Naive B cell (primary cell): ENCODE measurements around the gene RANGAP1. TPM values are rescaled to one million over a fixed set of nuclear protein-coding genes. Genes with fewer than 3 reads are reported as not detected.

ENCODE experiments used
- ATAC-seq, 2 donors: fragments of 150-1000 bp; cut with Tn5 transposase; 2 replicates each; pipeline ENCODE4 v1.10.0; 2021; ENCODE audit warnings: low read depth in 2 of 2, mild to moderate bottlenecking in 2 of 2, moderate library complexity in 2 of 2
- DNase-seq: peaks from one replicate; pipeline ENCODE4 v3.0.0; 2022
- H3K27ac Mint-ChIP-seq, 6 donors: one replicate each; pipeline ENCODE4 v1.8.0; 2020 to 2022; ENCODE audit warnings: mild to moderate bottlenecking in 6 of 6, mixed read lengths in 6 of 6, moderate library complexity in 5 of 6, inconsistent platforms in 2 of 6
- H3K27me3 Mint-ChIP-seq, 3 donors: one replicate each; pipeline ENCODE4 v1.8.0; 2021 to 2022; ENCODE audit warnings: mixed read lengths in 3 of 3, mild to moderate bottlenecking in 1 of 3
- H3K36me3 Mint-ChIP-seq, 2 donors: one replicate each; pipeline ENCODE4 v1.8.0; 2020 to 2022; ENCODE audit warnings: mixed read lengths in 2 of 2, inconsistent platforms in 1 of 2, mild to moderate bottlenecking in 1 of 2
- H3K4me1 Mint-ChIP-seq, 3 donors: one replicate each; pipeline ENCODE4 v1.8.0; 2020 to 2022; ENCODE audit warnings: mixed read lengths in 3 of 3, inconsistent platforms in 1 of 3, mild to moderate bottlenecking in 1 of 3, moderate library complexity in 1 of 3
- H3K4me3 Mint-ChIP-seq, 8 donors: one replicate each; pipeline ENCODE4 v1.8.0; 2020 to 2022; ENCODE audit warnings: mild to moderate bottlenecking in 8 of 8, mixed read lengths in 8 of 8, moderate library complexity in 8 of 8, inconsistent platforms in 2 of 8
- H3K9me3 Mint-ChIP-seq, 7 donors: one replicate each; pipeline ENCODE4 v1.8.0; 2020 to 2022; ENCODE audit warnings: mixed read lengths in 7 of 7, mild to moderate bottlenecking in 5 of 7, inconsistent platforms in 2 of 7, moderate library complexity in 1 of 7
- polyA plus RNA-seq, 6 donors: library from polyadenylated mRNA; unstranded; fragments of 300-500 nt; fragmentation: Illumina TruSeq; gene quantifications; one replicate each; pipeline ENCODE4 v1.2.3, GENCODE V29; 2021; ENCODE audit warnings: low read depth in 6 of 6

Gene RANGAP1
- polyA plus RNA-seq, 6 donors from 2014 or later, result 4.2 to 20.8 (median 11.8) TPM

GRCh38 chr22:41204992-41205900, 80.7 kb downstream of the RANGAP1 start, which contains the start of gene L3MBTL2:
Gene L3MBTL2 (plus strand): TSS chr22:41205312. CDS start chr22:41205363, 51 bp downstream.
- H3K27ac Mint-ChIP-seq, result peak within 1 kb of the TSS; percentile 53 to 98 (median 93)
- H3K4me1 Mint-ChIP-seq, result peaks cover 24 to 43% (median 41%) of the 10 kb centered on the region in 3 donors
- peak; percentile 98 to 99 for ATAC-seq
- DNase-seq, result peak; percentile 97
- H3K36me3 Mint-ChIP-seq, result peaks cover 8 to 11% of the 10 kb centered on the region in 2 donors
- peaks cover 0 to 1% (median 0%) of the 10 kb centered on the region in 7 donors for H3K9me3 Mint-ChIP-seq
- peaks cover 0 to 18% (median 3%) of the 10 kb centered on the region in 3 donors for H3K27me3 Mint-ChIP-seq
- peak within 1 kb of the TSS; percentile 90 to 99 (median 97) for H3K4me3 Mint-ChIP-seq

- Mint-ChIP-seq H3K4me3 (peak overlapping the region in 7 of 8 donors; percentile 48 to 95 (median 70)), H3K9me3 (peaks cover 0 to 1% (median 0%) of the 10 kb centered on the region in 7 donors), H3K27ac (peak overlapping the region in 4 of 6 donors; percentile 53 to 91 (median 88)), H3K36me3 (peaks cover 0 to 6% of the 10 kb centered on the region in 2 donors), H3K27me3 (peaks cover 0 to 26% (median 3%) of the 10 kb centered on the region in 3 donors), H3K4me1 (peaks cover 20 to 37% (median 36%) of the 10 kb centered on the region in 3 donors)
- ATAC-seq (no peak), DNase-seq (no peak)
These were observed 81.9 kb downstream of the RANGAP1 start for GRCh38 chr22:41204066-41204465.

GRCh38 chr22:41203118-41203517, 82.9 kb downstream of the RANGAP1 start:
- no peak overlapping the region for H3K4me3 Mint-ChIP-seq
- H3K4me1 Mint-ChIP-seq, result peaks cover 25 to 42% (median 40%) of the 10 kb centered on the region in 3 donors
- no peak overlapping the region for H3K27ac Mint-ChIP-seq

GRCh38 chr22:41201141-41201540, 84.8 kb downstream of the RANGAP1 start:
- no peak overlapping the region for H3K27ac Mint-ChIP-seq
- ATAC-seq, result no peak
- DNase-seq, result no peak
- H3K9me3 Mint-ChIP-seq, result peaks cover 0 to 1% (median 0%) of the 10 kb centered on the region in 7 donors
- peaks cover 0 to 6% of the 10 kb centered on the region in 2 donors for H3K36me3 Mint-ChIP-seq
- peak overlapping the region in 2 of 8 donors; percentile 26 to 33 for H3K4me3 Mint-ChIP-seq
- H3K27me3 Mint-ChIP-seq, result peaks cover 0 to 26% (median 3%) of the 10 kb centered on the region in 3 donors
- H3K4me1 Mint-ChIP-seq, result peaks cover 27 to 28% (median 28%) of the 10 kb centered on the region in 3 donors

More at GRCh38 chr22:41203118-41203517, 82.9 kb downstream of the RANGAP1 start:
- no peak for ATAC-seq
- DNase-seq, result no peak
- H3K36me3 Mint-ChIP-seq, result peaks cover 0 to 6% of the 10 kb centered on the region in 2 donors
- H3K9me3 Mint-ChIP-seq, result peaks cover 0 to 1% (median 0%) of the 10 kb centered on the region in 7 donors
- H3K27me3 Mint-ChIP-seq, result peaks cover 0 to 26% (median 3%) of the 10 kb centered on the region in 3 donors

- DNase-seq, result no peak
- Mint-ChIP-seq H3K27ac (peak overlapping the region in 5 of 6 donors; percentile 0 to 95 (median 71)), H3K27me3 (peaks cover 0 to 18% (median 0%) of the 10 kb centered on the region in 3 donors), H3K9me3 (peaks cover 0 to under 1% (median 0%) of the 10 kb centered on the region in 7 donors), H3K4me1 (peaks cover 9 to 11% (median 10%) of the 10 kb centered on the region in 3 donors), H3K36me3 (no peaks in the 10 kb centered on the region), H3K4me3 (peak overlapping the region; percentile 81 to 97 (median 90))
- ATAC-seq, result peak in 1 of 2 donors; percentile 17
These were observed 87.9 kb downstream of the RANGAP1 start for GRCh38 chr22:41198027-41198580.

- Mint-ChIP-seq H3K4me3 (peak overlapping the region; percentile 81 to 97 (median 90)), H3K36me3 (no peaks in the 10 kb centered on the region), H3K4me1 (peaks cover 9 to 11% (median 10%) of the 10 kb centered on the region in 3 donors), H3K9me3 (no peaks in the 10 kb centered on the region), H3K27ac (peak overlapping the region in 5 of 6 donors; percentile 0 to 95 (median 71)), H3K27me3 (peaks cover 0 to 18% (median 0%) of the 10 kb centered on the region in 3 donors)
- DNase-seq (peak; percentile 72), ATAC-seq (peak; percentile 88)
These were observed 88.7 kb downstream of the RANGAP1 start for GRCh38 chr22:41197038-41197972.

Other genes with a start within 250 kb of the RANGAP1 start
- gene EP300, start 193.6 kb downstream of the RANGAP1 start, polyA plus RNA-seq, result 10 to 100 TPM; 17.0 to 41.3 (median 20.1) TPM
- 10 to 100 TPM; 21.2 to 29.8 (median 22.4) TPM for gene L3MBTL2, start 80.9 kb downstream of the RANGAP1 start, polyA plus RNA-seq
- not detected for gene CHADL, start 45.3 kb downstream of the RANGAP1 start, polyA plus RNA-seq
- 1 to 10 TPM in 5 of 6 donors, not detected in 1; 1.1 to 2.5 (median 1.8) TPM for gene ZC3H7B, start 15.3 kb upstream of the RANGAP1 start, polyA plus RNA-seq
- 1 to 10 TPM in 5 of 6 donors, under 1 TPM in 1; 0.97 to 2.9 (median 2.6) TPM for gene TEF, start 95.8 kb upstream of the RANGAP1 start, polyA plus RNA-seq
- gene TOB2, start 160.6 kb upstream of the RANGAP1 start, polyA plus RNA-seq, result 10 to 100 TPM; 14.0 to 24.0 (median 22.2) TPM
- gene PHF5A, start 182.5 kb upstream of the RANGAP1 start, polyA plus RNA-seq, result 10 to 100 TPM; 20.5 to 34.2 (median 26.7) TPM
- 100 to 1,000 TPM in 3 of 6 donors, 10 to 100 TPM in 3; 88.9 to 124 (median 106) TPM for gene ACO2, start 182.9 kb upstream of the RANGAP1 start, polyA plus RNA-seq